ENCODE measurements around the gene IRAK1BP1. TPM values are rescaled to one million over a fixed set of nuclear protein-coding genes. Genes with fewer than 3 reads are reported as not detected.

The IRAK1BP1 gene, protein sequence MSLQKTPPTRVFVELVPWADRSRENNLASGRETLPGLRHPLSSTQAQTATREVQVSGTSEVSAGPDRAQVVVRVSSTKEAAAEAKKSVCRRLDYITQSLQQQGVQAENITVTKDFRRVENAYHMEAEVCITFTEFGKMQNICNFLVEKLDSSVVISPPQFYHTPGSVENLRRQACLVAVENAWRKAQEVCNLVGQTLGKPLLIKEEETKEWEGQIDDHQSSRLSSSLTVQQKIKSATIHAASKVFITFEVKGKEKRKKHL
- 6.2 TPM for total RNA-seq
- long read RNA-seq, full-length matches to known transcripts: 2 of 12 reads
- long read RNA-seq, partial matches to known transcripts: 0 of 12 reads
- long read RNA-seq, other reads (novel, unspliced or antisense): 10 of 12 reads

GRCh38 chr6:78867370-78868040 is at the start of gene IRAK1BP1:
Gene IRAK1BP1, plus strand, starts transcription at chr6:78867551. Its CDS starts 26 bp downstream, at chr6:78867577.
- TF ChIP-seq, protein P1, sequence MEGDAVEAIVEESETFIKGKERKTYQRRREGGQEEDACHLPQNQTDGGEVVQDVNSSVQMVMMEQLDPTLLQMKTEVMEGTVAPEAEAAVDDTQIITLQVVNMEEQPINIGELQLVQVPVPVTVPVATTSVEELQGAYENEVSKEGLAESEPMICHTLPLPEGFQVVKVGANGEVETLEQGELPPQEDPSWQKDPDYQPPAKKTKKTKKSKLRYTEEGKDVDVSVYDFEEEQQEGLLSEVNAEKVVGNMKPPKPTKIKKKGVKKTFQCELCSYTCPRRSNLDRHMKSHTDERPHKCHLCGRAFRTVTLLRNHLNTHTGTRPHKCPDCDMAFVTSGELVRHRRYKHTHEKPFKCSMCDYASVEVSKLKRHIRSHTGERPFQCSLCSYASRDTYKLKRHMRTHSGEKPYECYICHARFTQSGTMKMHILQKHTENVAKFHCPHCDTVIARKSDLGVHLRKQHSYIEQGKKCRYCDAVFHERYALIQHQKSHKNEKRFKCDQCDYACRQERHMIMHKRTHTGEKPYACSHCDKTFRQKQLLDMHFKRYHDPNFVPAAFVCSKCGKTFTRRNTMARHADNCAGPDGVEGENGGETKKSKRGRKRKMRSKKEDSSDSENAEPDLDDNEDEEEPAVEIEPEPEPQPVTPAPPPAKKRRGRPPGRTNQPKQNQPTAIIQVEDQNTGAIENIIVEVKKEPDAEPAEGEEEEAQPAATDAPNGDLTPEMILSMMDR (IDR thresholded peaks at IDR 0.05): no peak
- DNase-seq: peak; percentile 89
- intact Hi-C loops (cut with DNase I): no loop called here
- Histone ChIP-seq H3K4me1 (peaks cover 13% of the 10 kb centered on the region), H3K4me3 (peak within 1 kb of the TSS; percentile 89), H3K27ac (peak within 1 kb of the TSS; percentile 82), H3K27me3 (ENCODE audit: low read depth) (no peaks in the 10 kb centered on the region), H3K36me3 (peaks cover 9% of the 10 kb centered on the region), H3K9me3 (no peaks in the 10 kb centered on the region)
- ATAC-seq: peak; percentile 98 to 99

GRCh38 chr6:78824045-78824444 is 43.3 kb upstream of the IRAK1BP1 start:
- intact Hi-C loops (cut with DNase I): no loop called here

GRCh38 chr6:78829407-78829806 is 37.9 kb upstream of the IRAK1BP1 start:
- H3K4me3 ChIP-seq: no peak overlapping the region
- peaks cover 7% of the 10 kb centered on the region for H3K4me1 ChIP-seq
- H3K36me3 ChIP-seq: no peaks in the 10 kb centered on the region
- no peak overlapping the region for H3K27ac ChIP-seq
- DNase-seq (no peak), ATAC-seq (no peak)
- H3K27me3 ChIP-seq (ENCODE audit: low read depth): no peaks in the 10 kb centered on the region
- TF ChIP-seq, protein P1 (IDR thresholded peaks at IDR 0.05): no peak
- intact Hi-C loops (cut with DNase I): no loop called here
- no peaks in the 10 kb centered on the region for H3K9me3 ChIP-seq

More at GRCh38 chr6:78824045-78824444, 43.3 kb upstream of the IRAK1BP1 start:
- Histone ChIP-seq H3K9me3 (peaks cover 2% of the 10 kb centered on the region), H3K27ac (no peak overlapping the region), H3K27me3 (ENCODE audit: low read depth) (no peaks in the 10 kb centered on the region), H3K4me1 (no peaks in the 10 kb centered on the region), H3K36me3 (no peaks in the 10 kb centered on the region), H3K4me3 (no peak overlapping the region)
- TF ChIP-seq, protein P1 (IDR thresholded peaks at IDR 0.05): no peak
- DNase-seq (no peak), ATAC-seq (no peak)

- H3K27ac ChIP-seq: no peak overlapping the region
- intact Hi-C loops (cut with DNase I): no loop called here
- DNase-seq (no peak), ATAC-seq (no peak)
- peaks cover 7% of the 10 kb centered on the region for H3K4me1 ChIP-seq
- no peak overlapping the region for H3K4me3 ChIP-seq
- H3K27me3 ChIP-seq (ENCODE audit: low read depth): no peaks in the 10 kb centered on the region
- H3K9me3 ChIP-seq: no peaks in the 10 kb centered on the region
- H3K36me3 ChIP-seq: no peaks in the 10 kb centered on the region
- TF ChIP-seq, protein P1 (IDR thresholded peaks at IDR 0.05): no peak
Observed at GRCh38 chr6:78830805-78831204, 36.5 kb upstream of the IRAK1BP1 start.

DNA sequence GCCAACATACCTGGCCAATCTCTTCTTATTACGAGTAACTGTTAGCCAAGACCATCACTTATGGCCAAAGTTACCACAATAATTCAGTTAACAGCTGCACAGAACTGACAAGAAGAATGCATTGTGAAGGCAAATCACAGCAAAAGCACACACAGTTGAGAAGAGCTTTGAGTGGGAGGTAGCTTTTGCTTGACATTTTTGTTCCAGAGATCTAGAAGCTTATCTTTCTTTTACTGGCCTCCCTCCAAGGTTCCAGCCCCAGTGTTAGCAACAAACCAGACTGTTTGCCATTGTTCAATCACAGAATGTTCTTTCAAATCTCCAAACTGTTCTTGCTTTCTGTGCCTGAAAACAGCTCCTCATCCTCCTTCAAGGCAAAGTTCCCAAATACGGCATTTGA is 35.9 kb upstream of the IRAK1BP1 start:
- intact Hi-C loops (cut with DNase I): no loop called here
- TF ChIP-seq, protein P1 (IDR thresholded peaks at IDR 0.05): no peak
- ATAC-seq (peak; percentile 59 to 80), DNase-seq (no peak)
- Histone ChIP-seq H3K9me3 (no peaks in the 10 kb centered on the region), H3K27me3 (ENCODE audit: low read depth) (no peaks in the 10 kb centered on the region), H3K27ac (no peak overlapping the region), H3K4me1 (peaks cover 7% of the 10 kb centered on the region), H3K36me3 (no peaks in the 10 kb centered on the region), H3K4me3 (no peak overlapping the region)

Measured in lower lobe of right lung (tissue), 2 donors.